ENCODE data around the gene EGR2.

GRCh38 chr10:62843600-62843999 lies 27.4 kb upstream of the EGR2 start:
- no peak for TF ChIP-seq POLR2AphosphoS5 (IDR thresholded peaks at IDR 0.05)
- TF ChIP-seq, protein P1, sequence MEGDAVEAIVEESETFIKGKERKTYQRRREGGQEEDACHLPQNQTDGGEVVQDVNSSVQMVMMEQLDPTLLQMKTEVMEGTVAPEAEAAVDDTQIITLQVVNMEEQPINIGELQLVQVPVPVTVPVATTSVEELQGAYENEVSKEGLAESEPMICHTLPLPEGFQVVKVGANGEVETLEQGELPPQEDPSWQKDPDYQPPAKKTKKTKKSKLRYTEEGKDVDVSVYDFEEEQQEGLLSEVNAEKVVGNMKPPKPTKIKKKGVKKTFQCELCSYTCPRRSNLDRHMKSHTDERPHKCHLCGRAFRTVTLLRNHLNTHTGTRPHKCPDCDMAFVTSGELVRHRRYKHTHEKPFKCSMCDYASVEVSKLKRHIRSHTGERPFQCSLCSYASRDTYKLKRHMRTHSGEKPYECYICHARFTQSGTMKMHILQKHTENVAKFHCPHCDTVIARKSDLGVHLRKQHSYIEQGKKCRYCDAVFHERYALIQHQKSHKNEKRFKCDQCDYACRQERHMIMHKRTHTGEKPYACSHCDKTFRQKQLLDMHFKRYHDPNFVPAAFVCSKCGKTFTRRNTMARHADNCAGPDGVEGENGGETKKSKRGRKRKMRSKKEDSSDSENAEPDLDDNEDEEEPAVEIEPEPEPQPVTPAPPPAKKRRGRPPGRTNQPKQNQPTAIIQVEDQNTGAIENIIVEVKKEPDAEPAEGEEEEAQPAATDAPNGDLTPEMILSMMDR (IDR thresholded peaks at IDR 0.05): no peak
